Mesenchymal stem cell (in vitro differentiated cells and primary cell): ENCODE measurements around the gene LCN1.

ENCODE experiments used
- DNase-seq: peaks from one replicate; pipeline ENCODE4 v3.0.0-alpha.2; 2013
- H2AFZ ChIP-seq: one replicate; pipeline ENCODE4 v1.6.1; 2013; ENCODE audit warnings: low read depth, mild to moderate bottlenecking, control low read depth, inconsistent platforms, low read length, moderate library complexity
- H2AK5ac ChIP-seq: 2 replicates; pipeline ENCODE4 v1.6.1; 2013; ENCODE audit warnings: low read length, moderate library complexity, mild to moderate bottlenecking, inconsistent platforms; ENCODE audit not compliant: severe bottlenecking
- H2BK120ac ChIP-seq: one replicate; pipeline ENCODE4 v1.6.1; 2013; ENCODE audit warnings: low read depth, mild to moderate bottlenecking, inconsistent platforms, low read length, moderate library complexity
- H2BK12ac ChIP-seq, 2 experiments: one replicate each; pipeline ENCODE4 v1.6.1; 2013; ENCODE audit warnings: inconsistent platforms in 2 of 2, low read length in 2 of 2, mild to moderate bottlenecking in 2 of 2, moderate library complexity in 2 of 2, control low read depth in 1 of 2
- H2BK15ac ChIP-seq: one replicate; pipeline ENCODE4 v1.6.1; 2013; ENCODE audit warnings: mild to moderate bottlenecking, low read depth, inconsistent platforms; ENCODE audit not compliant: poor library complexity, severe bottlenecking
- H2BK5ac ChIP-seq: 2 replicates; pipeline ENCODE4 v1.6.1; 2013; ENCODE audit warnings: low read depth, mild to moderate bottlenecking, low read length, control low read depth, inconsistent platforms; ENCODE audit not compliant: poor library complexity, severe bottlenecking
- H3K14ac ChIP-seq, 2 experiments: one replicate each; pipeline ENCODE4 v1.6.1; 2013; ENCODE audit warnings: inconsistent platforms in 2 of 2, low read length in 2 of 2, control low read depth in 1 of 2, mild to moderate bottlenecking in 1 of 2, moderate library complexity in 1 of 2
- H3K18ac ChIP-seq, 2 experiments: one replicate each; pipeline ENCODE4 v1.6.1; 2013; ENCODE audit warnings: inconsistent platforms in 2 of 2, low read length in 2 of 2, control low read depth in 1 of 2, low read depth in 1 of 2, mild to moderate bottlenecking in 1 of 2
- H3K23ac ChIP-seq, 2 experiments: one replicate each; pipeline ENCODE4 v1.6.1; 2013; ENCODE audit warnings: inconsistent platforms in 2 of 2, low read length in 2 of 2, mild to moderate bottlenecking in 2 of 2, moderate library complexity in 2 of 2, control low read depth in 1 of 2
- H3K27ac ChIP-seq: 2 replicates; pipeline ENCODE4 v1.5.1; 2013; ENCODE audit warnings: mild to moderate bottlenecking, moderate library complexity, low read length, control low read depth, inconsistent platforms; ENCODE audit not compliant: poor library complexity, severe bottlenecking
- H3K27me3 ChIP-seq, 2 experiments: 2 replicates each; pipeline versions ENCODE4 v1.6.1 to v1.7.0; 2013; ENCODE audit warnings: low read length in 2 of 2, mild to moderate bottlenecking in 2 of 2, moderate library complexity in 2 of 2, control low read depth in 1 of 2, inconsistent platforms in 1 of 2; ENCODE audit not compliant: control insufficient read depth in 1 of 2, insufficient read depth in 1 of 2
- H3K36me3 ChIP-seq, 2 experiments: 2 replicates each; pipeline versions ENCODE4 v1.6.1 to v1.7.0; 2013; ENCODE audit warnings: low read length in 2 of 2, control low read depth in 1 of 2, inconsistent platforms in 1 of 2, low read depth in 1 of 2, mild to moderate bottlenecking in 1 of 2; ENCODE audit not compliant: insufficient read depth in 2 of 2, control insufficient read depth in 1 of 2
- H3K4ac ChIP-seq, 2 experiments: one replicate each; pipeline ENCODE4 v1.6.1; 2013; ENCODE audit warnings: inconsistent platforms in 2 of 2, low read length in 2 of 2, mild to moderate bottlenecking in 2 of 2, moderate library complexity in 2 of 2, control low read depth in 1 of 2, low read depth in 1 of 2
- H3K4me1 ChIP-seq: 2 replicates; pipeline ENCODE4 v1.6.1; 2013; ENCODE audit warnings: low read depth, low read length, control low read depth; ENCODE audit not compliant: control insufficient read depth, insufficient read depth
- H3K4me2 ChIP-seq: 2 replicates; pipeline ENCODE4 v1.6.1; 2013; ENCODE audit warnings: low read length, mild to moderate bottlenecking, inconsistent platforms; ENCODE audit not compliant: poor library complexity, severe bottlenecking
- H3K4me3 ChIP-seq, 2 experiments: 2 replicates each; pipeline versions ENCODE4 v1.5.1 to v1.7.0; 2013; ENCODE audit warnings: low read length in 2 of 2, mild to moderate bottlenecking in 2 of 2, control low read depth in 1 of 2, low read depth in 1 of 2; ENCODE audit not compliant: insufficient read depth in 1 of 2
- H3K79me1 ChIP-seq: replicated peaks from 2 replicates; pipeline ENCODE4 v1.6.1; 2013; ENCODE audit warnings: mild to moderate bottlenecking, control low read depth, low read length, inconsistent platforms; ENCODE audit not compliant: poor library complexity, severe bottlenecking
- H3K9ac ChIP-seq: 2 replicates; pipeline ENCODE4 v1.7.0; 2013; ENCODE audit warnings: mild to moderate bottlenecking, low read length, moderate library complexity
- H3K9me3 ChIP-seq: 2 replicates; pipeline ENCODE4 v1.7.0; 2013; ENCODE audit warnings: mild to moderate bottlenecking, low read length; ENCODE audit not compliant: control insufficient read depth
- H4K8ac ChIP-seq: one replicate; pipeline ENCODE4 v1.6.1; 2013; ENCODE audit warnings: inconsistent platforms, mild to moderate bottlenecking, low read length, moderate library complexity
- H4K91ac ChIP-seq: one replicate; pipeline ENCODE4 v1.6.1; 2013; ENCODE audit warnings: mild to moderate bottlenecking, low read length, inconsistent platforms
- WGBS: methylation state at CpG from one replicate; pipeline ENCODE4 v1.1.7; 2013; ENCODE audit warnings: mixed read lengths; 5-methylcytosine and 5-hydroxymethylcytosine counted together

The LCN1 gene

GRCh38 chr9:135480071-135480939, 40.9 kb upstream of the LCN1 start:
- DNase-seq: peak; percentile 57
- Histone ChIP-seq H2BK12ac (peak overlapping the region in 1 of 2 experiments; percentile 55), H3K27ac (no peak overlapping the region), H3K4me3 (peak overlapping the region; percentile 87 to 90), H4K91ac (no peak overlapping the region), H3K18ac (peak overlapping the region; percentile 11 to 85), H3K23ac (peak overlapping the region in 1 of 2 experiments; percentile 85), H2BK15ac (peak overlapping the region; percentile 65), H2AFZ (peak overlapping the region; percentile 85), H3K9ac (peak overlapping the region; percentile 82), H3K4me1 (peaks cover 16% of the 10 kb centered on the region), H2BK5ac (no peak overlapping the region), H3K14ac (peak overlapping the region; percentile 78 to 96), H3K4ac (peak overlapping the region in 1 of 2 experiments; percentile 24), H3K4me2 (peak overlapping the region; percentile 98), H2BK120ac (peak overlapping the region; percentile 75), H2AK5ac (no peak overlapping the region), H3K27me3 (no peaks in the 10 kb centered on the region), H3K79me1 (peaks cover 37% of the 10 kb centered on the region), H3K9me3 (no peaks in the 10 kb centered on the region), H3K36me3 (peaks cover 20 to 24% of the 10 kb centered on the region in 2 experiments), H4K8ac (peak overlapping the region; percentile 21)
- WGBS: under 1% methylated on average over 53 of the region's 76 CpGs

- Histone ChIP-seq H3K4ac (peak overlapping the region in 1 of 2 experiments; percentile 24), H3K27me3 (no peaks in the 10 kb centered on the region), H3K18ac (no peak overlapping the region), H2BK15ac (no peak overlapping the region), H2BK12ac (no peak overlapping the region), H3K9me3 (no peaks in the 10 kb centered on the region), H3K36me3 (peaks cover 26 to 27% of the 10 kb centered on the region in 2 experiments), H4K91ac (no peak overlapping the region), H2AK5ac (no peak overlapping the region), H3K79me1 (peaks cover 38% of the 10 kb centered on the region), H3K14ac (no peak overlapping the region), H3K4me3 (peak overlapping the region; percentile 87 to 90), H3K27ac (no peak overlapping the region), H2AFZ (peak overlapping the region; percentile 85), H2BK5ac (no peak overlapping the region), H3K9ac (peak overlapping the region; percentile 82), H3K4me2 (peak overlapping the region; percentile 98), H3K23ac (no peak overlapping the region), H4K8ac (no peak overlapping the region), H2BK120ac (no peak overlapping the region), H3K4me1 (peaks cover 16% of the 10 kb centered on the region)
- WGBS: 62% methylated on average over 10 of the region's 11 CpGs
- no peak for DNase-seq
Observed at GRCh38 chr9:135480940-135481310, 40.3 kb upstream of the LCN1 start.

- WGBS: 78% methylated on average over 5 of the region's 8 CpGs
- no peaks in the 10 kb centered on the region for H3K27me3 ChIP-seq
- no peak overlapping the region for H3K4me3 ChIP-seq
Observed at GRCh38 chr9:135482015-135482754, 39.1 kb upstream of the LCN1 start.

More at GRCh38 chr9:135482015-135482754, 39.1 kb upstream of the LCN1 start:
- Histone ChIP-seq H3K4ac (no peak overlapping the region), H4K8ac (no peak overlapping the region), H2BK12ac (no peak overlapping the region), H3K4me1 (peaks cover 13% of the 10 kb centered on the region), H3K27ac (no peak overlapping the region), H2BK15ac (no peak overlapping the region), H3K23ac (no peak overlapping the region), H3K4me2 (no peak overlapping the region), H3K36me3 (peaks cover 33 to 40% of the 10 kb centered on the region in 2 experiments), H3K9ac (no peak overlapping the region), H2AFZ (no peak overlapping the region), H3K14ac (no peak overlapping the region), H3K79me1 (peaks cover 35% of the 10 kb centered on the region), H3K9me3 (no peaks in the 10 kb centered on the region), H3K18ac (no peak overlapping the region), H2BK120ac (no peak overlapping the region), H2BK5ac (no peak overlapping the region), H2AK5ac (no peak overlapping the region), H4K91ac (no peak overlapping the region)
- no peak for DNase-seq
